ENCODE measurements around the gene LIN7A. TPM values are rescaled to one million over a fixed set of nuclear protein-coding genes. Genes with fewer than 3 reads are reported as not detected.

Gene LIN7A
- polyA plus RNA-seq, 1 donor from 2014 or later: 31.5 TPM

DNA sequence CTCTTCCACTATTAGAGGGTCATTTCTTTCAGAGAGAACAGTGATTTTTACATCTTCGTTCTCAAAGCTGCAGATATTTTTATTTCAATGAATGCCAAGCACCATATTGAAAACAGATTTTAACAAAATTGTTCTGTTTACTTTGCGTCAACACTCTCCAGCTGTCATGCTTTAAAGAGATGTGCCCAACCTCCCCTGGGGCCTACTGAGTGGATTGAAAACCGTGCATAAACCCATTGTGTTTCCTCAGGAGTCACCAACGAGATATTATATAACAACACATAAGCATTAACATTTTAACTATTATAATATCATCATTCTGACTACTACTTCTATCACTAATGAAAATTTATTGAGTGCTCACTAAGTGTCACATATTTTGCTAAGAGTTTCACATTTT lies 139.5 kb downstream of the LIN7A start:
- H3K9me3 ChIP-seq (ENCODE audit: low read length): no peaks in the 10 kb centered on the region
- TF ChIP-seq EZH2 (IDR thresholded peaks at IDR 0.05; ENCODE audit: borderline replicate concordance, insufficient read depth, low read length, poor library complexity, severe bottlenecking) (no peak), EP300 (conservative IDR thresholded peaks at IDR 0.05; ENCODE audit: poor library complexity, severe bottlenecking) (no peak), RAD21 (conservative IDR thresholded peaks at IDR 0.05) (no peak), SMC3 (conservative IDR thresholded peaks at IDR 0.05; ENCODE audit: poor library complexity) (no peak), MXI1 (conservative IDR thresholded peaks at IDR 0.05; ENCODE audit: poor library complexity, severe bottlenecking) (no peak), REST (IDR thresholded peaks at IDR 0.05; ENCODE audit: borderline replicate concordance) (no peak), TAF1 (IDR thresholded peaks at IDR 0.05; ENCODE audit: low read depth) (no peak), POLR2AphosphoS5 (IDR thresholded peaks at IDR 0.05) (no peak)
- TF ChIP-seq, protein P1, sequence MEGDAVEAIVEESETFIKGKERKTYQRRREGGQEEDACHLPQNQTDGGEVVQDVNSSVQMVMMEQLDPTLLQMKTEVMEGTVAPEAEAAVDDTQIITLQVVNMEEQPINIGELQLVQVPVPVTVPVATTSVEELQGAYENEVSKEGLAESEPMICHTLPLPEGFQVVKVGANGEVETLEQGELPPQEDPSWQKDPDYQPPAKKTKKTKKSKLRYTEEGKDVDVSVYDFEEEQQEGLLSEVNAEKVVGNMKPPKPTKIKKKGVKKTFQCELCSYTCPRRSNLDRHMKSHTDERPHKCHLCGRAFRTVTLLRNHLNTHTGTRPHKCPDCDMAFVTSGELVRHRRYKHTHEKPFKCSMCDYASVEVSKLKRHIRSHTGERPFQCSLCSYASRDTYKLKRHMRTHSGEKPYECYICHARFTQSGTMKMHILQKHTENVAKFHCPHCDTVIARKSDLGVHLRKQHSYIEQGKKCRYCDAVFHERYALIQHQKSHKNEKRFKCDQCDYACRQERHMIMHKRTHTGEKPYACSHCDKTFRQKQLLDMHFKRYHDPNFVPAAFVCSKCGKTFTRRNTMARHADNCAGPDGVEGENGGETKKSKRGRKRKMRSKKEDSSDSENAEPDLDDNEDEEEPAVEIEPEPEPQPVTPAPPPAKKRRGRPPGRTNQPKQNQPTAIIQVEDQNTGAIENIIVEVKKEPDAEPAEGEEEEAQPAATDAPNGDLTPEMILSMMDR (IDR thresholded peaks at IDR 0.05; ENCODE audit: poor library complexity, severe bottlenecking): no peak
- no peaks in the 10 kb centered on the region for H3K9me2 ChIP-seq (ENCODE audit: insufficient read depth, low read length)
- H3K9ac ChIP-seq (ENCODE audit: low read length): no peak overlapping the region
- no peak overlapping the region for H2AFZ ChIP-seq (ENCODE audit: low read depth, low read length)
- no peaks in the 10 kb centered on the region for H4K20me1 ChIP-seq (ENCODE audit: insufficient read depth)
- H3K27ac ChIP-seq (ENCODE audit: low read length): no peak overlapping the region
- H3F3A ChIP-seq (ENCODE audit: insufficient read depth, low read length, poor library complexity, severe bottlenecking): no peaks in the 10 kb centered on the region
- H3K36me3 ChIP-seq (ENCODE audit: insufficient read depth, low read length): no peaks in the 10 kb centered on the region
- no peaks in the 10 kb centered on the region for H3K27me3 ChIP-seq (ENCODE audit: insufficient read depth, low read depth, low read length)
- no peak overlapping the region for H3K4me3 ChIP-seq (ENCODE audit: low read length)
- no peak overlapping the region for H3K4me2 ChIP-seq (ENCODE audit: low read length)
- no peaks in the 10 kb centered on the region for H3K79me2 ChIP-seq (replicated peaks; ENCODE audit: insufficient read depth, low read length)

- Histone ChIP-seq H3K9me2 (ENCODE audit: insufficient read depth, low read length) (no peaks in the 10 kb centered on the region), H3K4me2 (ENCODE audit: low read length) (no peak overlapping the region), H3K27ac (ENCODE audit: low read length) (no peak overlapping the region), H3K9me3 (ENCODE audit: low read length) (no peaks in the 10 kb centered on the region), H2AFZ (ENCODE audit: low read depth, low read length) (no peak overlapping the region), H3F3A (ENCODE audit: insufficient read depth, low read length, poor library complexity, severe bottlenecking) (no peaks in the 10 kb centered on the region), H3K9ac (ENCODE audit: low read length) (no peak overlapping the region), H3K4me3 (ENCODE audit: low read length) (no peak overlapping the region), H3K79me2 (replicated peaks; ENCODE audit: insufficient read depth, low read length) (no peaks in the 10 kb centered on the region), H3K27me3 (ENCODE audit: insufficient read depth, low read depth, low read length) (no peaks in the 10 kb centered on the region), H4K20me1 (ENCODE audit: insufficient read depth) (no peaks in the 10 kb centered on the region), H3K36me3 (ENCODE audit: insufficient read depth, low read length) (no peaks in the 10 kb centered on the region)
- no peak for TF ChIP-seq POLR2AphosphoS5 (IDR thresholded peaks at IDR 0.05)
- no peak for TF ChIP-seq TAF1 (IDR thresholded peaks at IDR 0.05; ENCODE audit: low read depth)
- no peak for TF ChIP-seq MXI1 (conservative IDR thresholded peaks at IDR 0.05; ENCODE audit: poor library complexity, severe bottlenecking)
- TF ChIP-seq REST (IDR thresholded peaks at IDR 0.05; ENCODE audit: borderline replicate concordance): no peak
- TF ChIP-seq RAD21 (conservative IDR thresholded peaks at IDR 0.05): no peak
- TF ChIP-seq EZH2 (IDR thresholded peaks at IDR 0.05; ENCODE audit: borderline replicate concordance, insufficient read depth, low read length, poor library complexity, severe bottlenecking): no peak
- TF ChIP-seq SMC3 (conservative IDR thresholded peaks at IDR 0.05; ENCODE audit: poor library complexity): no peak
- no peak for TF ChIP-seq EP300 (conservative IDR thresholded peaks at IDR 0.05; ENCODE audit: poor library complexity, severe bottlenecking)
- TF ChIP-seq, protein P1 (IDR thresholded peaks at IDR 0.05; ENCODE audit: poor library complexity, severe bottlenecking): no peak
Observed at GRCh38 chr12:80794551-80794950, 143.2 kb downstream of the LIN7A start.

All from neural cell (in vitro differentiated cells).